ENCODE data around the gene CDH23. TPM values are rescaled to one million over a fixed set of nuclear protein-coding genes. Genes with fewer than 3 reads are reported as not detected.

CDH23 gene
- total and polyA plus RNA-seq, 12 donors = 1.7 to 20.2 (median 7.8) TPM

DNA sequence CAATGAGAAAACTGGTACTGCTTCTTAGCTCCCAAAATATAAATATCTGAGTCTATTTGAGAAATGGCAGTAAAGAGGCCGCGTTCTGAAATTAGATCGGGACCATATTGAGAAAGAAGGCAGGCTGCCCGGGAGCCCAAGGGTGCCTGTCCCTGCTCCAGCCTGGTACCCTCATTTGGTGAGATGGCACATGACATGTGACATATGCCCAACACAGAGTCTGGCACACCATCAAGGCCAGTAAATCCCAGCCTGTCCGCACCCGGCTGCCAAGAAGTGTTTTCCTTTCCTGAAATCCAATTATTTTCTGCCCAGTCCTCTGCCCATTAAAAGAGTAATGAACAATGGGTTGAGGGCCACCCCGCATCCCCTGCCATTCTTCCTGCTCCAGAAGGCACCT is 66.4 kb downstream of the CDH23 start:
- Histone ChIP-seq H3K27ac (no peak overlapping the region), H3K4me3 (no peak overlapping the region), H3K36me3 (replicated peaks in 1 of 2) (no peaks in the 10 kb centered on the region), H3K9me3 (replicated peaks in 1 of 3) (no peaks in the 10 kb centered on the region), H3K4me1 (replicated peaks in 1 of 2) (no peaks in the 10 kb centered on the region), H3K27me3 (no peaks in the 10 kb centered on the region)
- intact Hi-C loops (cut with DNase I) = no loop called here
- TF ChIP-seq, protein P1, sequence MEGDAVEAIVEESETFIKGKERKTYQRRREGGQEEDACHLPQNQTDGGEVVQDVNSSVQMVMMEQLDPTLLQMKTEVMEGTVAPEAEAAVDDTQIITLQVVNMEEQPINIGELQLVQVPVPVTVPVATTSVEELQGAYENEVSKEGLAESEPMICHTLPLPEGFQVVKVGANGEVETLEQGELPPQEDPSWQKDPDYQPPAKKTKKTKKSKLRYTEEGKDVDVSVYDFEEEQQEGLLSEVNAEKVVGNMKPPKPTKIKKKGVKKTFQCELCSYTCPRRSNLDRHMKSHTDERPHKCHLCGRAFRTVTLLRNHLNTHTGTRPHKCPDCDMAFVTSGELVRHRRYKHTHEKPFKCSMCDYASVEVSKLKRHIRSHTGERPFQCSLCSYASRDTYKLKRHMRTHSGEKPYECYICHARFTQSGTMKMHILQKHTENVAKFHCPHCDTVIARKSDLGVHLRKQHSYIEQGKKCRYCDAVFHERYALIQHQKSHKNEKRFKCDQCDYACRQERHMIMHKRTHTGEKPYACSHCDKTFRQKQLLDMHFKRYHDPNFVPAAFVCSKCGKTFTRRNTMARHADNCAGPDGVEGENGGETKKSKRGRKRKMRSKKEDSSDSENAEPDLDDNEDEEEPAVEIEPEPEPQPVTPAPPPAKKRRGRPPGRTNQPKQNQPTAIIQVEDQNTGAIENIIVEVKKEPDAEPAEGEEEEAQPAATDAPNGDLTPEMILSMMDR (IDR thresholded peaks at IDR 0.05) = no peak
- TF ChIP-seq POLR2A (IDR thresholded peaks at IDR 0.05) = no peak
- DNase-seq = no peak
- 68 to 82% (median 78%) methylated on average over 6 to 7 of the region's 7 CpGs for WGBS, 4 donors

DNA sequence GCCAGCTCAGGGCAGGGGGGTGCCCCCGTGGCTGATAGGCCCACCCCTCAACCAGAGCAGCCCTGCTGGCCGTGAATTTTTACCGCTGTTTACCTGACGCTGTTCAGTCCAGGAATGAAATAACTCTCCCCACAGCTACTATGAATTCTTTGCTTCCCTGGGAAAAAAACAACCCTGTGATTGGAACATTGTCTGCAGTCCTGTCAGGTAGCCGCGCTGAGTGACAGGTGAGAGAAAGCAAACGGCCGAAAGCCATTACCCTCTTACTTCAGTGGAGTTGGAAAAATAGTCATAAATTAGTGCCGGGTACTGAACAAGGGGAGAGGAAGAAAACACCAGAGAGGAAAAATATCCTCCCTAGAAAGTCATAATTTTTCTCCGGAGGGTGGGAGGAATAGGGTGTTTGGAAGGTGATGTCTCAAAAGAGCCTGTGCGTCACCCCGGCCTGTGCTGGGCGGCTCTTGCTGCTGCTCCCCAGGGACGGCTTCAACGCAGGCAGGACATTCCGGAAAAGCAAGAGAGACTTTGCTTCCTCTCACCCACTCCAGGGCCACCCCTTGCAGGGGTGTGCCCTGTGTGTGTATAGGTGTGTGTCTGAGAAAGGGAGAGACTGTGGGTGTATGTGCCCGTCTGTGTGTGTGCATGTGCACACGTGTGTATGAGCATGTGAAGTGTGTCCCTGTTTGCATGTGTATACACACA is 69.0 kb downstream of the CDH23 start:
- no peaks in the 10 kb centered on the region for H3K4me1 ChIP-seq (replicated peaks in 1 of 2)
- H3K36me3 ChIP-seq (replicated peaks in 1 of 2) = no peaks in the 10 kb centered on the region
- DNase-seq = no peak
- WGBS, 4 donors = 79 to 85% (median 84%) methylated on average over 11 to 18 of the region's 18 CpGs
- H3K4me3 ChIP-seq = no peak overlapping the region
- no peak overlapping the region for H3K27ac ChIP-seq
- intact Hi-C loops (cut with DNase I) = no loop called here
- no peaks in the 10 kb centered on the region for H3K9me3 ChIP-seq (replicated peaks in 1 of 3)
- TF ChIP-seq, protein P1 (IDR thresholded peaks at IDR 0.05) = no peak
- no peak for TF ChIP-seq POLR2A (IDR thresholded peaks at IDR 0.05)
- H3K27me3 ChIP-seq = no peaks in the 10 kb centered on the region

DNA sequence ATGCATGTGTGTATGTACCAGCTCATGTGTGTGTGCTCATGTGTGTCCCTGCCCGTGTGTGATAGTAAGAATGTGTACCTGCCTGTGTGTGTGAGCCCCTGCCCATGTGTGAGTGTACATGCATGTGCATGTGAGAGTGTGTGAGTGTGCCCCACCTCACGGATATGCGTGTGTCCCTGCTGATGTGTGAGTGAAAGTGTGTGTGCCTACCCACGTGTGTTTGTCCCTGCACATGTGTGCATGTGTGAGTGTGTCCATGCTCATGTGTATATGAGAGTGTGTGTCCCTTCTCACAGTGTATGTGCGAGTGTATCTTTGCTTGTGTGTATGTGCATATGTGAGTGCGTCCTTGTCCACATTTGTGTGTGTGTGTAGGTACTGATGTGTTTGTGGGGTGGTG is 69.6 kb downstream of the CDH23 start:
- Histone ChIP-seq H3K4me3 (no peak overlapping the region), H3K36me3 (replicated peaks in 1 of 2) (no peaks in the 10 kb centered on the region), H3K9me3 (replicated peaks in 1 of 3) (no peaks in the 10 kb centered on the region), H3K27me3 (no peaks in the 10 kb centered on the region), H3K27ac (no peak overlapping the region), H3K4me1 (replicated peaks in 1 of 2) (no peaks in the 10 kb centered on the region)
- no peak for DNase-seq
- no peak for TF ChIP-seq POLR2A (IDR thresholded peaks at IDR 0.05)
- TF ChIP-seq, protein P1 (IDR thresholded peaks at IDR 0.05) = no peak
- intact Hi-C loops (cut with DNase I) = no loop called here
- 73 to 87% (median 83%) methylated on average over 5 to 6 of the region's 6 CpGs for WGBS, 4 donors

DNA sequence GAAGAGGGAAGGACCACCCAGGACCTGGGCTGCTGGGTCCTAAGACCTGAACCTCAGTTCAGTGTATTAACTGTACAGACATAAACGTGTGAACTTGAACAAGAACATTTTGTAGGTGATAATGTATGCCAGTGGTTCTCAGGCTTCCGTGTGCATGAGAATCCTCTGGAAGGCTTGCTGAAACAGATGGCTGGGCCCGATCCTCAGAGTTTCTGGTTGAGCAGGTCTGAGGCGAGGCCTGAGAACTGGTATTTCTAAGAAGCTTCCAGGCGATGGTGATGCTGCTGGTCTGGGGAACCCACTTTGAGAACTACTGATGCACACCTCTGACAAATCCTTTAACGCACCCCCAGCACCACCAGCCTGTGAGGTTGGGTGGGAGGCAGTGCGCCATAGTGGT is 70.4 kb downstream of the CDH23 start:
- Histone ChIP-seq H3K4me3 (no peak overlapping the region), H3K9me3 (replicated peaks in 1 of 3) (no peaks in the 10 kb centered on the region), H3K27me3 (no peaks in the 10 kb centered on the region), H3K36me3 (replicated peaks in 1 of 2) (no peaks in the 10 kb centered on the region), H3K27ac (no peak overlapping the region), H3K4me1 (replicated peaks in 1 of 2) (no peaks in the 10 kb centered on the region)
- TF ChIP-seq, protein P1 (IDR thresholded peaks at IDR 0.05) = no peak
- no peak for TF ChIP-seq POLR2A (IDR thresholded peaks at IDR 0.05)
- DNase-seq = no peak
- intact Hi-C loops (cut with DNase I) = no loop called here
- 86 to 95% (median 91%) methylated on average over 5 to 7 of the region's 7 CpGs for WGBS, 4 donors

Measured in adrenal gland (tissue), 12 donors.